ENCODE measurements around the gene SRGAP3.

- TF ChIP-seq CHD2 (IDR thresholded peaks at IDR 0.05; ENCODE audit: borderline replicate concordance, low read depth, low read length): no peak
- no peak for TF ChIP-seq CTCF (IDR thresholded peaks at IDR 0.05 in 2 of 3, conservative IDR thresholded peaks at IDR 0.05 in 1 of 3; ENCODE audit: control insufficient read depth in 2 of 3, extremely low read depth in 1 of 3, insufficient read depth in 1 of 3, low read depth in 3 of 3, low read length in 3 of 3)
- no peak for TF ChIP-seq MTA3 (IDR thresholded peaks at IDR 0.05; ENCODE audit: borderline replicate concordance, low read length)
- TF ChIP-seq POLR2A (IDR thresholded peaks at IDR 0.05; ENCODE audit: low read depth, low read length): no peak
- no peak for TF ChIP-seq E2F4 (IDR thresholded peaks at IDR 0.05; ENCODE audit: low read depth, low read length)
- no peak for TF ChIP-seq RFX5 (IDR thresholded peaks at IDR 0.05; ENCODE audit: low read depth, low read length)
- TF ChIP-seq FOXK2 (IDR thresholded peaks at IDR 0.05): no peak
- TF ChIP-seq POLR2AphosphoS5 (IDR thresholded peaks at IDR 0.05; ENCODE audit: low read length): no peak
- TF ChIP-seq USF2 (IDR thresholded peaks at IDR 0.05; ENCODE audit: borderline replicate concordance, low read depth, low read length): no peak
- TF ChIP-seq YY1 (IDR thresholded peaks at IDR 0.05; ENCODE audit: low read depth, low read length): no peak
- TF ChIP-seq RAD21 (IDR thresholded peaks at IDR 0.05; ENCODE audit: insufficient read depth, low read depth, low read length): no peak
- TF ChIP-seq EP300 (IDR thresholded peaks at IDR 0.05; ENCODE audit: borderline replicate concordance in 1 of 2, control insufficient read depth in 1 of 2, low read depth in 2 of 2, low read length in 2 of 2): no peak
- no peak for TF ChIP-seq ZNF687 (IDR thresholded peaks at IDR 0.05)
Observed at GRCh38 chr3:8980756-8981257, 268.6 kb downstream of the SRGAP3 start.
